ENCODE data around the gene SPOCK2.

GRCh38 chr10:72092171-72092924, 4.0 kb upstream of the SPOCK2 start:
- TF ChIP-seq CTCF (IDR thresholded peaks at IDR 0.05): no peak
- no peak for TF ChIP-seq EZH2 (IDR thresholded peaks at IDR 0.05)
- TF ChIP-seq EZH2phosphoT487 (IDR thresholded peaks at IDR 0.05): no peak

Data from neural progenitor cell (in vitro differentiated cells).